BE2C (cell line): ENCODE results near the gene FHOD3.

Experiments used
- DNase-seq: peaks from one replicate; pipeline ENCODE4 v3.0.0-alpha.2; 2020
- H3K27me3 ChIP-seq: fragments of 250-450 bp; sonication (Bioruptor Pico); 2 replicates; pipeline ENCODE4 v1.5.1; 2020; ENCODE audit warnings: mild to moderate bottlenecking
- H3K36me3 ChIP-seq: fragments of 250-450 bp; sonication (Bioruptor Pico); 2 replicates; pipeline ENCODE4 v1.5.1; 2020; ENCODE audit warnings: mild to moderate bottlenecking
- H3K4me1 ChIP-seq: fragments of 250-450 bp; sonication (Bioruptor Pico); 2 replicates; pipeline ENCODE4 v1.5.1; 2020
- H3K4me3 ChIP-seq: 2 replicates; pipeline ENCODE4 v1.5.1; 2011; ENCODE audit warnings: low read depth, low read length
- H3K9me3 ChIP-seq: fragments of 250-450 bp; sonication (Bioruptor Pico); 2 replicates; pipeline ENCODE4 v1.5.1; 2020
- CTCF ChIP-seq: IDR thresholded peaks from 2 replicates; pipeline ENCODE4 v1.5.1; 2012; ENCODE audit warnings: mild to moderate bottlenecking, low read depth, low read length

Gene FHOD3

GRCh38 chr18:36582988-36583745 lies 285.7 kb downstream of the FHOD3 start:
- no peaks in the 10 kb centered on the region for H3K4me1 ChIP-seq
- no peaks in the 10 kb centered on the region for H3K36me3 ChIP-seq
- H3K27me3 ChIP-seq, result no peaks in the 10 kb centered on the region
- no peaks in the 10 kb centered on the region for H3K9me3 ChIP-seq
- DNase-seq, result no peak
- TF ChIP-seq CTCF, result no peak
- no peak overlapping the region for H3K4me3 ChIP-seq

GRCh38 chr18:36589857-36590543 lies 292.5 kb downstream of the FHOD3 start:
- H3K27me3 ChIP-seq, result no peaks in the 10 kb centered on the region
- TF ChIP-seq CTCF, result no peak
- no peak overlapping the region for H3K4me3 ChIP-seq
- H3K9me3 ChIP-seq, result no peaks in the 10 kb centered on the region
- no peak for DNase-seq
- no peaks in the 10 kb centered on the region for H3K36me3 ChIP-seq
- H3K4me1 ChIP-seq, result no peaks in the 10 kb centered on the region

GRCh38 chr18:36590621-36591580 lies 293.4 kb downstream of the FHOD3 start:
- no peak overlapping the region for H3K4me3 ChIP-seq
- DNase-seq, result no peak
- no peaks in the 10 kb centered on the region for H3K9me3 ChIP-seq
- no peaks in the 10 kb centered on the region for H3K4me1 ChIP-seq
- TF ChIP-seq CTCF, result no peak
- no peaks in the 10 kb centered on the region for H3K36me3 ChIP-seq
- H3K27me3 ChIP-seq, result no peaks in the 10 kb centered on the region

- Histone ChIP-seq H3K27me3 (no peaks in the 10 kb centered on the region), H3K4me3 (no peak overlapping the region), H3K9me3 (no peaks in the 10 kb centered on the region), H3K36me3 (no peaks in the 10 kb centered on the region), H3K4me1 (no peaks in the 10 kb centered on the region)
- no peak for DNase-seq
- TF ChIP-seq CTCF, result no peak
Observed at GRCh38 chr18:36592282-36592681, 294.8 kb downstream of the FHOD3 start.

- no peaks in the 10 kb centered on the region for H3K9me3 ChIP-seq
- H3K4me1 ChIP-seq, result no peaks in the 10 kb centered on the region
- H3K36me3 ChIP-seq, result no peaks in the 10 kb centered on the region
- H3K4me3 ChIP-seq, result no peak overlapping the region
- no peaks in the 10 kb centered on the region for H3K27me3 ChIP-seq
- TF ChIP-seq CTCF, result no peak
- DNase-seq, result no peak
Observed at GRCh38 chr18:36593001-36593400, 295.5 kb downstream of the FHOD3 start.
